B cell (primary cell): Measurements from ENCODE around the gene PTH1R.

Experiments used
- EZH2 ChIP-seq: IDR thresholded peaks from 2 replicates; pipeline ENCODE4 v1.6.1; 2012; ENCODE audit warnings: borderline replicate concordance, low read depth, mild to moderate bottlenecking, moderate library complexity, low read length; ENCODE audit not compliant: insufficient read depth, poor library complexity, severe bottlenecking
- TF ChIP-seq, protein P1 (sequence below): fragments of 200-600 bp; IDR thresholded peaks from one replicate; pipeline ENCODE4 v1.8.0; 2022; ENCODE audit warnings: antibody characterized with exemption, mild to moderate bottlenecking

DNA sequence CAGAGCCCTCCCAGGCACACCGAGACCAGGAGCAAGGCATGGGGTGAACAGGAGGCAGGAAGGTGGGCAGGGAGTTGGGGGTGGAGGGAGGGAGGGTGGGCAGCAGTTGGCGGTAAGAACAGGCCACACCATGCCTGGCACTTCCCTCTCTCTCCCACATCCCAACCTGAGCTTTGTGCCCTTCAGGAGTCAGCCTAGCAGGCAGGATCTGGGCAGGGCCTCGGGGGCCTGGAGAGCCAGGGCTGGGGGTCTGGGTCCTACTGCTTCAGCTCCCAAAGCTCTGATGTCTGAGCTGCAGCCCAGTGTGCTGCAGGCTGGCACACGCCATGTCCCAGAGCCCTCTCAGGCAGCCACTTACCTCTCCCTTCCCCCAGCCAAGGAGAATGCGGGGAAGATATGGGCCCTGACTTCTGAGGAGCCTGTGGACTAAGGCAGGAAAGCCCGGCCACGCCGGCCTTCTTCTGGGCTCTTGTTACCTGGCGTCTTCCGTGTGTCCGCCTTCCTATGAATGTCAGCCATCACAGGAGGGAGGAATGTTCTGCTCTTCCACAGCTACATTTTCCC is 11.4 kb upstream of the PTH1R start:
- TF ChIP-seq EZH2: no peak
- TF ChIP-seq, protein P1, sequence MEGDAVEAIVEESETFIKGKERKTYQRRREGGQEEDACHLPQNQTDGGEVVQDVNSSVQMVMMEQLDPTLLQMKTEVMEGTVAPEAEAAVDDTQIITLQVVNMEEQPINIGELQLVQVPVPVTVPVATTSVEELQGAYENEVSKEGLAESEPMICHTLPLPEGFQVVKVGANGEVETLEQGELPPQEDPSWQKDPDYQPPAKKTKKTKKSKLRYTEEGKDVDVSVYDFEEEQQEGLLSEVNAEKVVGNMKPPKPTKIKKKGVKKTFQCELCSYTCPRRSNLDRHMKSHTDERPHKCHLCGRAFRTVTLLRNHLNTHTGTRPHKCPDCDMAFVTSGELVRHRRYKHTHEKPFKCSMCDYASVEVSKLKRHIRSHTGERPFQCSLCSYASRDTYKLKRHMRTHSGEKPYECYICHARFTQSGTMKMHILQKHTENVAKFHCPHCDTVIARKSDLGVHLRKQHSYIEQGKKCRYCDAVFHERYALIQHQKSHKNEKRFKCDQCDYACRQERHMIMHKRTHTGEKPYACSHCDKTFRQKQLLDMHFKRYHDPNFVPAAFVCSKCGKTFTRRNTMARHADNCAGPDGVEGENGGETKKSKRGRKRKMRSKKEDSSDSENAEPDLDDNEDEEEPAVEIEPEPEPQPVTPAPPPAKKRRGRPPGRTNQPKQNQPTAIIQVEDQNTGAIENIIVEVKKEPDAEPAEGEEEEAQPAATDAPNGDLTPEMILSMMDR: no peak
